Measurements from ENCODE around the gene SFRP4.
A peak's percentile ranks its signal among the peaks of the same experiment; 100 is the strongest.
"Not testable (repeated sequence)": the region's sequence is repeated elsewhere in the genome, so short reads cannot be mapped to it uniquely, and the experiment has no call there.

Gene SFRP4

DNA sequence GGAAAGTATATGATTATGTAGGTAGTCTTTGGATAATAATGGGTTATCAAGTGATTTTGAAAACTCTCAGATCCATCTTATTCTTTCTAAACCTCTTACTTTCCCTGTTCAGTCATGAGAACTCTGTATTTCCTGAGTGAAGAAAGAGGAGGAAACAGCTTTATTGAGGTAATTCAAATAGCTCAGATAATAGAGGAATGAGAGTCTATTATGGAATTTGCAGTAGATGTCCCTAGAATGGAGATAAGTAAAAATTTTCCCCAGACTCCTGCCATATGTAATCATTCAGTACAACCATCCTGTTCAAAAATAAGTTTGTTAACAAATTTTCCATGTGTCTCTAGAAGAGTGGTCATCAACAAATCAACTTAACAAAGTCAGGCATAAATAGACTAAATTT, 40.2 kb upstream of the SFRP4 start:
- H4K5ac ChIP-seq (ENCODE audit: low read length) = no peak overlapping the region
- DNase-seq = no peak
- H4K8ac ChIP-seq (ENCODE audit: low read depth, low read length) = no peak overlapping the region
- H3K56ac ChIP-seq (ENCODE audit: low read length) = no peak overlapping the region
- no peak overlapping the region for H3K9ac ChIP-seq (ENCODE audit: low read length)
- H2BK120ac ChIP-seq (ENCODE audit: low read depth, low read length) = no peak overlapping the region
- H2AK5ac ChIP-seq (ENCODE audit: low read length) = no peak overlapping the region
- no peaks in the 10 kb centered on the region for H3K79me1 ChIP-seq (ENCODE audit: low read length)
- no peak overlapping the region for H3K4me2 ChIP-seq (ENCODE audit: low read length)
- no peak overlapping the region for H3K4ac ChIP-seq (ENCODE audit: low read depth, low read length)
- H3K18ac ChIP-seq (ENCODE audit: low read length) = no peak overlapping the region
- no peak overlapping the region for H2BK15ac ChIP-seq (replicated peaks; ENCODE audit: low read depth)
- no peaks in the 10 kb centered on the region for H3K36me3 ChIP-seq (ENCODE audit: control insufficient read depth, insufficient read depth, low read length)
- H3K4me1 ChIP-seq (ENCODE audit: control insufficient read depth, low read depth, low read length) = no peaks in the 10 kb centered on the region
- H3K79me2 ChIP-seq (ENCODE audit: control insufficient read depth, insufficient read depth, low read length) = no peaks in the 10 kb centered on the region
- H3K23ac ChIP-seq (ENCODE audit: low read length) = no peak overlapping the region
- H3K27me3 ChIP-seq (ENCODE audit: insufficient read depth, low read length, poor library complexity) = no peaks in the 10 kb centered on the region
- H2BK5ac ChIP-seq (ENCODE audit: low read length) = no peak overlapping the region
- H3K4me3 ChIP-seq (ENCODE audit: low read length) = no peak overlapping the region
- no peak overlapping the region for H3K27ac ChIP-seq (ENCODE audit: low read depth, low read length)

- H3K36me3 ChIP-seq (ENCODE audit: control insufficient read depth, insufficient read depth, low read length); H3K56ac ChIP-seq (ENCODE audit: low read length); H2BK5ac ChIP-seq (ENCODE audit: low read length); H3K27me3 ChIP-seq (ENCODE audit: insufficient read depth, low read length, poor library complexity); H3K79me2 ChIP-seq (ENCODE audit: control insufficient read depth, insufficient read depth, low read length); H3K27ac ChIP-seq (ENCODE audit: low read depth, low read length); H2BK15ac ChIP-seq (replicated peaks; ENCODE audit: low read depth); H2BK120ac ChIP-seq (ENCODE audit: low read depth, low read length); H4K8ac ChIP-seq (ENCODE audit: low read depth, low read length); H4K5ac ChIP-seq (ENCODE audit: low read length); H3K9ac ChIP-seq (ENCODE audit: low read length); H3K4me3 ChIP-seq (ENCODE audit: low read length); H3K79me1 ChIP-seq (ENCODE audit: low read length); H3K4me2 ChIP-seq (ENCODE audit: low read length); H3K4ac ChIP-seq (ENCODE audit: low read depth, low read length); DNase-seq; H2AK5ac ChIP-seq (ENCODE audit: low read length); H3K18ac ChIP-seq (ENCODE audit: low read length); H3K23ac ChIP-seq (ENCODE audit: low read length); H3K4me1 ChIP-seq (ENCODE audit: control insufficient read depth, low read depth, low read length): not testable (repeated sequence)
- no CpG with 5 or more reads among the region's 1 CpG for WGBS (ENCODE audit: extremely low coverage, insufficient coverage, low lambda C conversion rate)
Measured at GRCh38 chr7:37954217-37954616, 37.6 kb upstream of the SFRP4 start.

DNA sequence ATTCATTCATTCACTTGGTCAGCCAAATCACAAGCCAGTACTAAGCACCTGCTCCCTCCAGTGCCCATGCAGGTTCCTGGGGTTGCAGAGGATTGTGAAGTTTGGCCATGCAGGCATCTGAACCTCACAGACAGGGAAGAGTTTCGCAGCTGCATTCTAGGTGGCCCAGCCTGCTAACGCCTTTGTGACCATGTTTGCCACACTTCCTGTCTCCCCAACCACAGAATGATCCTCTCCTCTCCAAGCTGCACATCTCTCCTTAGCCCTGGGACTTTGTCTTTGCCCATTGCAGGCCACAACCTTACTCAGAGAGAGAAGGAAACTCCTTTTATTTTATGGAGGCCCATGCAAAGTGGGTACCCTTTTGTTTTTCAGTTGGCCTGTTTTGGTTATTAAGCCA, 35.6 kb upstream of the SFRP4 start:
- Histone ChIP-seq H3K4me1 (ENCODE audit: control insufficient read depth, low read depth, low read length) (no peaks in the 10 kb centered on the region), H4K5ac (ENCODE audit: low read length) (no peak overlapping the region), H3K27me3 (ENCODE audit: insufficient read depth, low read length, poor library complexity) (no peaks in the 10 kb centered on the region), H3K79me1 (ENCODE audit: low read length) (no peaks in the 10 kb centered on the region), H2BK15ac (replicated peaks; ENCODE audit: low read depth) (no peak overlapping the region), H3K4me3 (ENCODE audit: low read length) (no peak overlapping the region), H3K4ac (ENCODE audit: low read depth, low read length) (no peak overlapping the region), H3K79me2 (ENCODE audit: control insufficient read depth, insufficient read depth, low read length) (no peaks in the 10 kb centered on the region), H3K23ac (ENCODE audit: low read length) (no peak overlapping the region), H2AK5ac (ENCODE audit: low read length) (no peak overlapping the region), H2BK120ac (ENCODE audit: low read depth, low read length) (no peak overlapping the region), H3K27ac (ENCODE audit: low read depth, low read length) (no peak overlapping the region), H3K9ac (ENCODE audit: low read length) (no peak overlapping the region), H3K36me3 (ENCODE audit: control insufficient read depth, insufficient read depth, low read length) (no peaks in the 10 kb centered on the region), H2BK5ac (ENCODE audit: low read length) (no peak overlapping the region), H3K18ac (ENCODE audit: low read length) (no peak overlapping the region), H3K4me2 (ENCODE audit: low read length) (no peak overlapping the region), H4K8ac (ENCODE audit: low read depth, low read length) (no peak overlapping the region), H3K56ac (ENCODE audit: low read length) (no peak overlapping the region)
- WGBS (ENCODE audit: extremely low coverage, insufficient coverage, low lambda C conversion rate) = no CpG with 5 or more reads among the region's 2 CpGs
- DNase-seq = no peak

DNA sequence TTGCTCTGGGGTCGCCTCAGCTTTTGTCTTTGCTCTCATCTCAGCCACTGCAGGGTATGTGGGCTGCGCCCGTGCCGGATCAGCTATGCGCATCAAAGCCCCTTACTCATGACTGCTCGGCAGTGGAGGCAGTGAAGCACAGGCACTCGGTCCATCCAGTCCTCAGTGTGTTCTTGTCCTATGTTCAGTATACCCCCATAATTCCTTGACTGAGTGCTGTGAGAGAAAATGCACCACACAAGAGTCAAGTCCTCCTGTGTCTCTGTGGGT, 31.3 kb upstream of the SFRP4 start:
- no peak overlapping the region for H2AK5ac ChIP-seq (ENCODE audit: low read length)
- H3K4me3 ChIP-seq (ENCODE audit: low read length) = no peak overlapping the region
- no peak overlapping the region for H3K56ac ChIP-seq (ENCODE audit: low read length)
- H2BK5ac ChIP-seq (ENCODE audit: low read length) = no peak overlapping the region
- H4K5ac ChIP-seq (ENCODE audit: low read length) = no peak overlapping the region
- H3K79me2 ChIP-seq (ENCODE audit: control insufficient read depth, insufficient read depth, low read length) = no peaks in the 10 kb centered on the region
- H3K4me1 ChIP-seq (ENCODE audit: control insufficient read depth, low read depth, low read length) = no peaks in the 10 kb centered on the region
- no peak overlapping the region for H3K9ac ChIP-seq (ENCODE audit: low read length)
- H2BK15ac ChIP-seq (replicated peaks; ENCODE audit: low read depth) = no peak overlapping the region
- no peak for DNase-seq
- H3K27me3 ChIP-seq (ENCODE audit: insufficient read depth, low read length, poor library complexity) = no peaks in the 10 kb centered on the region
- H4K8ac ChIP-seq (ENCODE audit: low read depth, low read length) = no peak overlapping the region
- H3K4me2 ChIP-seq (ENCODE audit: low read length) = no peak overlapping the region
- H3K18ac ChIP-seq (ENCODE audit: low read length) = no peak overlapping the region
- H2BK120ac ChIP-seq (ENCODE audit: low read depth, low read length) = no peak overlapping the region
- no peak overlapping the region for H3K23ac ChIP-seq (ENCODE audit: low read length)
- H3K79me1 ChIP-seq (ENCODE audit: low read length) = no peaks in the 10 kb centered on the region
- no peak overlapping the region for H3K4ac ChIP-seq (ENCODE audit: low read depth, low read length)
- no CpG with 5 or more reads among the region's 7 CpGs for WGBS (ENCODE audit: extremely low coverage, insufficient coverage, low lambda C conversion rate)
- no peaks in the 10 kb centered on the region for H3K36me3 ChIP-seq (ENCODE audit: control insufficient read depth, insufficient read depth, low read length)
- H3K27ac ChIP-seq (ENCODE audit: low read depth, low read length) = no peak overlapping the region

DNA sequence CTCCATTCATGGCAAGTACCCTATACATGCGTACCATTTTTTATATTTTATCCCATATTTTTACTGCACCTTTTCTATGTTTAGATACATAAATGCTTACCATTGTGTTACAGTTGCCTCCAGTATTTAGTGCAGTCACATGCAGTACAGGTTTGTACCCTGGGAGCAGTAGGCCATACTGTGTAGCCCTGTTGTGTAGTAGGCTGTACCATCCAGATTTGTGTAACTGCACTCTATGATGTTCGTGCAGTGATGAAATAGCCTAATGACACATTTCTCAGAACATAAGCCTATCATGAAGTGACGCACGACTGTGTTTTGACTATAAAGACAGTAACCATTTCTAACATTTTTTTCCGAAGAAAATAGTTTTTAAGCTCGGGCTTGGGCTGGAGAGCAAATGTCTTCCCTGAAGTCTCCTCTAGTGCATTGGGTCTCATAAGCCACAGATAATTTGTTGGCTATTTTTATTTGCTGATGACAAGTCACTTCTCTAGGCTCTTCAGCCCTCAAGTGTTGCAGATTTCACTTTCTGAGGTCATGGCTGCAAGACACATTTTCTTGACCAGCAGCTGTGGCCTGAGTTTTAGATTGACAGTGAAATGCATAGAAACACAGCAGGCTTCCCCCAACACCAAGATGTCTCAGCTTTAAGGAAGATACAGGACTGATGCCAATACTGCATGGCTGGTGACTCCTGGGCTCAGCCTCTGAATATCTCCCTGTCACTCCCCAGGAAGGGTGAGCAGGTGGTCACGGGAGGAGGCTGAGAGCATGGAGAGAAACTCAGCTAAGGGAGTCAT, 30.7 kb upstream of the SFRP4 start:
- H2BK120ac ChIP-seq (ENCODE audit: low read depth, low read length) = no peak overlapping the region
- no CpG with 5 or more reads among the region's 7 CpGs for WGBS (ENCODE audit: extremely low coverage, insufficient coverage, low lambda C conversion rate)
- no peaks in the 10 kb centered on the region for H3K4me1 ChIP-seq (ENCODE audit: control insufficient read depth, low read depth, low read length)

GRCh38 chr7:37945336-37945735, 28.7 kb upstream of the SFRP4 start:
- Histone ChIP-seq H3K4ac (ENCODE audit: low read depth, low read length) (no peak overlapping the region), H3K27ac (ENCODE audit: low read depth, low read length) (no peak overlapping the region), H3K18ac (ENCODE audit: low read length) (no peak overlapping the region), H4K8ac (ENCODE audit: low read depth, low read length) (no peak overlapping the region), H2BK120ac (ENCODE audit: low read depth, low read length) (no peak overlapping the region), H3K36me3 (ENCODE audit: control insufficient read depth, insufficient read depth, low read length) (no peaks in the 10 kb centered on the region), H3K23ac (ENCODE audit: low read length) (no peak overlapping the region), H3K79me1 (ENCODE audit: low read length) (no peaks in the 10 kb centered on the region), H3K79me2 (ENCODE audit: control insufficient read depth, insufficient read depth, low read length) (no peaks in the 10 kb centered on the region), H2BK5ac (ENCODE audit: low read length) (no peak overlapping the region), H3K56ac (ENCODE audit: low read length) (no peak overlapping the region), H3K4me2 (ENCODE audit: low read length) (no peak overlapping the region), H3K4me3 (ENCODE audit: low read length) (no peak overlapping the region), H2BK15ac (replicated peaks; ENCODE audit: low read depth) (no peak overlapping the region), H3K9ac (ENCODE audit: low read length) (no peak overlapping the region), H4K5ac (ENCODE audit: low read length) (no peak overlapping the region), H3K27me3 (ENCODE audit: insufficient read depth, low read length, poor library complexity) (no peaks in the 10 kb centered on the region), H2AK5ac (ENCODE audit: low read length) (no peak overlapping the region), H3K4me1 (ENCODE audit: control insufficient read depth, low read depth, low read length) (no peaks in the 10 kb centered on the region)
- WGBS (ENCODE audit: extremely low coverage, insufficient coverage, low lambda C conversion rate) = no CpG with 5 or more reads among the region's 4 CpGs
- peak; percentile 22 for DNase-seq

More for the DNA sequence above, 30.7 kb upstream of the SFRP4 start:
- H3K23ac ChIP-seq (ENCODE audit: low read length) = no peak overlapping the region
- H3K27ac ChIP-seq (ENCODE audit: low read depth, low read length) = no peak overlapping the region
- no peak overlapping the region for H3K4me3 ChIP-seq (ENCODE audit: low read length)
- H3K4ac ChIP-seq (ENCODE audit: low read depth, low read length) = no peak overlapping the region
- no peak overlapping the region for H4K8ac ChIP-seq (ENCODE audit: low read depth, low read length)
- no peak overlapping the region for H3K56ac ChIP-seq (ENCODE audit: low read length)
- no peak overlapping the region for H2BK5ac ChIP-seq (ENCODE audit: low read length)
- no peak overlapping the region for H2BK15ac ChIP-seq (replicated peaks; ENCODE audit: low read depth)
- H3K4me2 ChIP-seq (ENCODE audit: low read length) = no peak overlapping the region
- no peak overlapping the region for H3K9ac ChIP-seq (ENCODE audit: low read length)
- H3K27me3 ChIP-seq (ENCODE audit: insufficient read depth, low read length, poor library complexity) = no peaks in the 10 kb centered on the region
- no peak overlapping the region for H2AK5ac ChIP-seq (ENCODE audit: low read length)
- H3K79me2 ChIP-seq (ENCODE audit: control insufficient read depth, insufficient read depth, low read length) = no peaks in the 10 kb centered on the region
- H3K18ac ChIP-seq (ENCODE audit: low read length) = no peak overlapping the region
- H3K79me1 ChIP-seq (ENCODE audit: low read length) = no peaks in the 10 kb centered on the region
- no peaks in the 10 kb centered on the region for H3K36me3 ChIP-seq (ENCODE audit: control insufficient read depth, insufficient read depth, low read length)
- no peak for DNase-seq
- no peak overlapping the region for H4K5ac ChIP-seq (ENCODE audit: low read length)
